ENCODE data around the gene LRMDA. TPM values are rescaled to one million over a fixed set of nuclear protein-coding genes. Genes with fewer than 3 reads are reported as not detected.

The LRMDA gene
- total RNA-seq, 1 experiment from 2014 or later = not detected

DNA sequence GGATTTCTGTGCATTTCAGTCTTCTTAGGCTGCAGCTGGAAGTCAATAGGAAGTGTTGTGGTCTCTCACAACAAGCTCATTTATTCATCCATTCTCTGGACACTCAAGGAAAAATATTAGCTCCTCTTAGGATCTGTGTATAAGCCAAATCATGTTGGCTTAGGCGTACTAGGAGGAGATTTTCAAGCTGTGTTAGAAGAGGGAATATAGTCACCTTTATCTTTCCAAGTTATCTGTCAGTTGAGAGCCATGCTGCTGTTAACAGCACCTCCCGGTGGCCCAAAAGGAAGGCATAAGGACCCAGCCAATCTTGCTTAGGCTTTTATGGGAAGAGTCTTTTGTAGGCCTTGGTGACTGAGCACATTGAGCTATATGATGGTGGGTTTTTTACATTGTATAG is 220.0 kb downstream of the LRMDA start:
- DNase-seq (ENCODE audit: low spot score) = no peak
- BruUV-seq (replicated peaks) = no TSS peak
- H3K9me3 ChIP-seq (ENCODE audit: low read depth, low read length, poor library complexity, severe bottlenecking) = no peaks in the 10 kb centered on the region
- no peaks in the 10 kb centered on the region for H3K4me1 ChIP-seq (ENCODE audit: insufficient read depth, low read length, poor library complexity, severe bottlenecking)
- TF ChIP-seq, protein P1, sequence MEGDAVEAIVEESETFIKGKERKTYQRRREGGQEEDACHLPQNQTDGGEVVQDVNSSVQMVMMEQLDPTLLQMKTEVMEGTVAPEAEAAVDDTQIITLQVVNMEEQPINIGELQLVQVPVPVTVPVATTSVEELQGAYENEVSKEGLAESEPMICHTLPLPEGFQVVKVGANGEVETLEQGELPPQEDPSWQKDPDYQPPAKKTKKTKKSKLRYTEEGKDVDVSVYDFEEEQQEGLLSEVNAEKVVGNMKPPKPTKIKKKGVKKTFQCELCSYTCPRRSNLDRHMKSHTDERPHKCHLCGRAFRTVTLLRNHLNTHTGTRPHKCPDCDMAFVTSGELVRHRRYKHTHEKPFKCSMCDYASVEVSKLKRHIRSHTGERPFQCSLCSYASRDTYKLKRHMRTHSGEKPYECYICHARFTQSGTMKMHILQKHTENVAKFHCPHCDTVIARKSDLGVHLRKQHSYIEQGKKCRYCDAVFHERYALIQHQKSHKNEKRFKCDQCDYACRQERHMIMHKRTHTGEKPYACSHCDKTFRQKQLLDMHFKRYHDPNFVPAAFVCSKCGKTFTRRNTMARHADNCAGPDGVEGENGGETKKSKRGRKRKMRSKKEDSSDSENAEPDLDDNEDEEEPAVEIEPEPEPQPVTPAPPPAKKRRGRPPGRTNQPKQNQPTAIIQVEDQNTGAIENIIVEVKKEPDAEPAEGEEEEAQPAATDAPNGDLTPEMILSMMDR (conservative IDR thresholded peaks at IDR 0.05; ENCODE audit: low read depth, low read length) = 0 out of 2 replicates have a peak, but pooled peaks have one; percentile 20
- TF ChIP-seq EZH2 (IDR thresholded peaks at IDR 0.05; ENCODE audit: borderline replicate concordance, low read depth, low read length, poor library complexity, severe bottlenecking) = no peak
- POLR2A ChIA-PET (ENCODE audit: low non-redundant PET) = no interaction called here
- peaks cover 21% of the 10 kb centered on the region for H3K27me3 ChIP-seq (replicated peaks; ENCODE audit: insufficient read depth, low read depth, low read length, poor library complexity)
- CTCF ChIA-PET = interaction anchor here (0.5 kb wide), 1 partner anchor 652 kb away, joined by 7 read pairs; no protein-coding TSS in a partner anchor
- H3K27ac ChIP-seq (ENCODE audit: low read depth, low read length, poor library complexity, severe bottlenecking) = no peak overlapping the region
- intact Hi-C loops (cut with micrococcal nuclease; ENCODE audit: unreplicated experiment) = no loop called here
- no peaks in the 10 kb centered on the region for H3K36me3 ChIP-seq (ENCODE audit: insufficient read depth, low read length, poor library complexity, severe bottlenecking)
- no peak overlapping the region for H3K4me3 ChIP-seq (ENCODE audit: low read depth, low read length, poor library complexity, severe bottlenecking)

DNA sequence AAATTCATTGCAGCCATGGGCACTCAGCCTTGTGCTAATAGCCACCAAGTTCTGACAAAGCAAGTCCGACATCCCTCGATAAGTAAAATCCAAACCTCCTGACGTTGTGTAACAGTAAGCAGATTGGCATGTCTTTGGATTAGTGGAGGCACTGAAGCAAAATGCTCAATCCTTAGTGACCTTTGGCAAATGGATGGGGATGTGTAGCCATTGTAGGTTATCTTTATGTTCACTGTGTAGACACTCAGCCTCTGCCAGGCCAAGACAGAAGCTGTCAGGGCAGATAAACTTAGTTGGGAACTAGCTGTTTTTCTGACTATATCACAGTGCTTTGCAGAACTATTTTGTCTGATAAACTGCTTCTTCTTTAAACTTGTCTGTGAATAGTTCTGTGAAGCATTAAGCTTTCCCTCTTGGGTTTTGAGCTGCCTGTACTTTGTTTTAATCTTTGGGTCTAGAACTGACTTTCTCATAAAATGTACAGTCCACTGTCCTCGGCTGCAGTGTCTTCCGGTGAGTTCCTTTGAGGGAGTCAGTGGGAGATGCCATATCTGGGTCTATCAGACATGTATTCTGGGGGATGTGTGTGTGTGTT is 220.8 kb downstream of the LRMDA start:
- ChIA-PET POLR2A (ENCODE audit: low non-redundant PET) (no interaction called here), CTCF (interaction anchor here (0.5 kb wide), 1 partner anchor 651 kb away, joined by 7 read pairs; no protein-coding TSS in a partner anchor)
- BruUV-seq (replicated peaks) = no TSS peak

DNA sequence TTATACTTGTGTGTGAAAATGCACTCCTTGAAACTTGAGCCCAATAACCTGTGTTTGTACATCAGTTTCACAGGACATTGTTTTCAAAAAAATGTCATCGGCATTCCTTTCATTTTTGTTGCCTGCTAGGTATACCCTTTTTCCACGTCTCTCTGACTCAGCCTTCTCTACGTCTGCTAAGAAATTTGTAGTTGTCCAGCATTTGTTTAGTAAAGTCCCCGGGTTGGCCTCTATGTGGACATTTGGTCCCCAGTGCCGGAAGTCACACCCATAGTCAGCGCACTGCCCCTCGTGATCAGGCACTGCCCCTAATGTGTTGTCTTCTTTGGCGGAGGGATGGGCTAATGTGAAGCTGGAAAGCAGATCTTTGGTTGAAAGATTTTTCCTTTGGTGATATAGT is 222.3 kb downstream of the LRMDA start:
- Histone ChIP-seq H3K4me1 (ENCODE audit: insufficient read depth, low read length, poor library complexity, severe bottlenecking) (no peaks in the 10 kb centered on the region), H3K36me3 (ENCODE audit: insufficient read depth, low read length, poor library complexity, severe bottlenecking) (no peaks in the 10 kb centered on the region), H3K27ac (ENCODE audit: low read depth, low read length, poor library complexity, severe bottlenecking) (no peak overlapping the region), H3K4me3 (ENCODE audit: low read depth, low read length, poor library complexity, severe bottlenecking) (no peak overlapping the region), H3K9me3 (ENCODE audit: low read depth, low read length, poor library complexity, severe bottlenecking) (no peaks in the 10 kb centered on the region), H3K27me3 (replicated peaks; ENCODE audit: insufficient read depth, low read depth, low read length, poor library complexity) (peaks cover 14% of the 10 kb centered on the region)
- no TSS peak for BruUV-seq (replicated peaks)
- intact Hi-C loops (cut with micrococcal nuclease; ENCODE audit: unreplicated experiment) = loop anchor here (1.0 kb wide), 1 partner anchor 41 kb away; no protein-coding TSS in a partner anchor
- ChIA-PET CTCF (no interaction called here), POLR2A (ENCODE audit: low non-redundant PET) (no interaction called here)
- no peak for DNase-seq (ENCODE audit: low spot score)
- no peak for TF ChIP-seq EZH2 (IDR thresholded peaks at IDR 0.05; ENCODE audit: borderline replicate concordance, low read depth, low read length, poor library complexity, severe bottlenecking)
- TF ChIP-seq, protein P1 (conservative IDR thresholded peaks at IDR 0.05; ENCODE audit: low read depth, low read length) = no peak

More for the DNA sequence above, 220.8 kb downstream of the LRMDA start:
- Histone ChIP-seq H3K36me3 (ENCODE audit: insufficient read depth, low read length, poor library complexity, severe bottlenecking) (no peaks in the 10 kb centered on the region), H3K27me3 (replicated peaks; ENCODE audit: insufficient read depth, low read depth, low read length, poor library complexity) (peaks cover 14% of the 10 kb centered on the region), H3K9me3 (ENCODE audit: low read depth, low read length, poor library complexity, severe bottlenecking) (no peaks in the 10 kb centered on the region), H3K27ac (ENCODE audit: low read depth, low read length, poor library complexity, severe bottlenecking) (no peak overlapping the region), H3K4me1 (ENCODE audit: insufficient read depth, low read length, poor library complexity, severe bottlenecking) (no peaks in the 10 kb centered on the region), H3K4me3 (ENCODE audit: low read depth, low read length, poor library complexity, severe bottlenecking) (no peak overlapping the region)
- no peak for DNase-seq (ENCODE audit: low spot score)
- intact Hi-C loops (cut with micrococcal nuclease; ENCODE audit: unreplicated experiment) = no loop called here
- TF ChIP-seq, protein P1 (conservative IDR thresholded peaks at IDR 0.05; ENCODE audit: low read depth, low read length) = no peak
- TF ChIP-seq EZH2 (IDR thresholded peaks at IDR 0.05; ENCODE audit: borderline replicate concordance, low read depth, low read length, poor library complexity, severe bottlenecking) = no peak
